ACC112 (cell line): ENCODE data around the gene TBX10.
"Not testable (repeated sequence)": the region's sequence is repeated elsewhere in the genome, so short reads cannot be mapped to it uniquely, and the experiment has no call there.

ENCODE experiments used
- H2AFZ ChIP-seq: fragments of 200-600 bp; sonication (generic); one replicate; pipeline ENCODE4 v1.6.0; 2017; ENCODE audit warnings: antibody characterized with exemption, low read length; ENCODE audit not compliant: unreplicated experiment
- H3K27ac ChIP-seq: fragments of 200-600 bp; sonication (generic); 2 replicates; pipeline ENCODE4 v1.5.1; 2014; ENCODE audit warnings: low read depth, mild to moderate bottlenecking, antibody characterized with exemption, low read length, moderate library complexity
- H3K27me3 ChIP-seq: fragments of 200-600 bp; sonication (generic); 2 replicates; pipeline ENCODE4 v1.6.1; 2014; ENCODE audit warnings: mild to moderate bottlenecking, antibody characterized with exemption, low read length, moderate library complexity, mixed read lengths; ENCODE audit not compliant: insufficient read depth
- H3K36me3 ChIP-seq: fragments of 200-600 bp; sonication (generic); 2 replicates; pipeline ENCODE4 v1.6.1; 2016; ENCODE audit warnings: mild to moderate bottlenecking, antibody characterized with exemption, low read length, moderate library complexity, mixed read lengths; ENCODE audit not compliant: insufficient read depth
- H3K4me1 ChIP-seq: fragments of 200-600 bp; sonication (generic); one replicate; pipeline ENCODE4 v1.6.1; 2016; ENCODE audit warnings: low read length, mixed read lengths; ENCODE audit not compliant: insufficient read depth, unreplicated experiment, control insufficient read depth
- H3K4me3 ChIP-seq: fragments of 200-600 bp; sonication (generic); 2 replicates; pipeline ENCODE4 v1.5.1; 2014; ENCODE audit warnings: mild to moderate bottlenecking, low read depth, low read length
- H3K79me2 ChIP-seq: fragments of 200-600 bp; sonication (generic); one replicate; pipeline ENCODE4 v1.6.0; 2016; ENCODE audit warnings: low read length; ENCODE audit not compliant: control insufficient read depth, unreplicated experiment, insufficient read depth

Gene TBX10

DNA sequence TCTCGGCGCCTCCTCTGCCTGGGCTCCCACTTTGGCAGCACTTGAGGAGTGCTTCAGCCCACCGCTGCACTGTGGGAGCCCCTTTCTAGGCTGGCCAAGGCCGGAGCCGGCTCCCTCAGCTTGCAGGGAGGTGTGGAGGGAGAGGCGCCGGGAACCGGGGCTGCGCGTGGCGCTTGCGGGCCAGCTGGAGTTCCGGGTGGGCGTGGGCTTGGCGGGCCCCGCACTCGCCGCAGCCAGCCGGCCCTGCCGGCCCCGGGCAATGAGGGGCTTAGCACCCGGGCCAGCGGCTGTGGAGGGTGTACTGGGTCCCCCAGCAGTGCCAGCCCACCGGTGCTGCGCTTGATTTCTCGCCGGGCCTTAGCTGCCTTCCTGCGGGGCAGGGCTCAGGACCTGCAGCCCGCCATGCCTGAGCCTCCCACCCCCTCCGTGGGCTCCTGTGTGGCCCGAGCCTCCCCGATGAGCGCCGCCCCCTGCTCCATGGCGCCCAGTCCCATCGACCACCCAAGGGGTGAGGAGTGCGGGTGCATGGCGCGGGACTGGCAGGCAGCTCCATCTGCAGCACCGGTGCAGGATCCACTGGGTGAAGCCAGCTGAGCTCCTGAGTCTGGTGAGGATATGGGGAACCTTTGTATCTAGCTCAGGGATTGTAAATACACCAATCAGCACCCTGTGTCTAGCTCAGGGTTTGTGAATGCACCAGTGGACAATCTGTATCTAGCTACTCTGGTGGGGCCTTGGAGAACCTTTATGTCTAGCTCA lies 20.5 kb downstream of the TBX10 start:
- not testable (repeated sequence) for H3K27ac ChIP-seq, H3K79me2 ChIP-seq, H2AFZ ChIP-seq, H3K4me3 ChIP-seq, H3K36me3 ChIP-seq, H3K4me1 ChIP-seq
- H3K27me3 ChIP-seq = peaks cover 23% of the 10 kb centered on the region; the same call in 1 of the 2 replicates

DNA sequence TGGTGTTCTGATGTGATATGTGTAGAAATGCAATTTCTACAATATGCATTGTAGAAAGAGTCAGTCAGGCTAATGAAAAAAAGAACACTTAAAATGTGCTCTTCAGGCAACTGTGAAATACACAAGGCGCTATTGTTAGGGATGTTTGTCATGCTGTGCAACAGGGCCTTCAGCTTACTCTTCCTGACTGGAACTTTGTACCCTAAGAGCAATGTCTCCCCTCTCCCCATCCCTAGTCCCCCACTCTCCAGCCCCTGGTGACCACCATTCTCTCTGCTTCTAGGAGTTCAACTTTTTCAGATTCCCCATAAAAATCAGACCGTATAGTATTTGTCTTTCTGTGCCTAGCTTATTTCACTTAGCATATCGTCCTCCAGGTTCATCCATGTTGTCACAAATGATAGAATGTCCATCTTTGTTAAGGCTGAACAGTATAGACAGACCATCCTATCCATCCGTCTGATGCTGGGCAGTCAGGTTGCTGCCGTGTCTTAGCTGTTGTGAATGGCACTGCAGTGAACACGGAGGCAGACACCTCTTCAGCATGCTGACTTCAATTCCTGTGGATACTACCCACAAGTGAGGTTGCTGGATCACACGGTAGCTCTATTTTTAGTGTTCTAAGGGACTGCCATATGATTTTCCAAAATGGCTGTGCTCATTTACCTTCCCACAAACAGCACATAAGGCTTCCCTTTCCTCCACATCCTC lies 22.2 kb downstream of the TBX10 start:
- Histone ChIP-seq H3K79me2 (no peaks in the 10 kb centered on the region), H3K36me3 (no peaks in the 10 kb centered on the region), H3K4me1 (no peaks in the 10 kb centered on the region), H3K27me3 (peaks cover 23% of the 10 kb centered on the region; the same call in 1 of the 2 replicates), H3K4me3 (no peak overlapping the region), H2AFZ (no peak overlapping the region), H3K27ac (no peak overlapping the region)

DNA sequence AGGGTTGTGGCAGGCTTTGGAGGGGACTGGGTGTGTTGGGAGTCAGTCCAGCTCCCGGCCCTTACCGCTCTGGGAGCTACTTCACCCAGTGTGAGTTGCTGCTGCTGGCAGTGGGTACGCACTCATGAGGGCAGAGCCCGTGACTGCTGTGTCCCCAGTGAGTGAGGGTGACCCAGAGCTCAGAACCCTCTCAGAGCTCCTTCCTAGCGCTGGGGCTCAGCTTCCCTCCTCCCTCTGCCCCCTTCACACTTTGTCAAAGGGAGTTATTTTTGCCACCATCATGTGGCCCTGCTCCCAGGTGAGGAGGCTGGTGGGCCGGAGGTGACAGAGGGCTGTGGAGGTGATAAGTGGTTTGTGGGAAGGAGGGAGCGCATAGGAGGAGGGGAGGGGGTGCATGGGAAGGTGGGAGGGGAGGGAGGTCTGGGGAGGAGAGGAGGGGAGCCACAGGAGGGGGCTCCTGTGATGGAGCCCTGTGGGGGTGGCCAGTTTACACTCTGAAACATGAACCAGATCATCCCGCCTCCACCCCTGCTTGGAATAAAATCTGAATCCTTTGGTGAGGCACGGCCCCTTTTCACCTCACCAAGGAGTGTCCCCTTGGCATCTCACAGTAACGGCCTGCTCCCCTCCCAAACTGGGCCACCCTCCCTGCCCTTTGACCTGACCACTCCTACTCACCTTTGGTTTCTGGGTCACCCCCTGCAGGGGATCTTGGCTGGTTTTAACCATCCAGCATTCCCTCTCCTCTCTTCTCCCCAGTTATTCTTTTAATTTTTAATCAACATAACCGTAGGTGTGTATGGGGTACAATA lies 22.9 kb downstream of the TBX10 start:
- Histone ChIP-seq H3K4me3 (no peak overlapping the region), H3K27ac (no peak overlapping the region), H3K4me1 (no peaks in the 10 kb centered on the region), H2AFZ (no peak overlapping the region), H3K36me3 (no peaks in the 10 kb centered on the region; the same call in 1 of the 2 replicates), H3K27me3 (peaks cover 23% of the 10 kb centered on the region; the same call in 1 of the 2 replicates), H3K79me2 (no peaks in the 10 kb centered on the region)

DNA sequence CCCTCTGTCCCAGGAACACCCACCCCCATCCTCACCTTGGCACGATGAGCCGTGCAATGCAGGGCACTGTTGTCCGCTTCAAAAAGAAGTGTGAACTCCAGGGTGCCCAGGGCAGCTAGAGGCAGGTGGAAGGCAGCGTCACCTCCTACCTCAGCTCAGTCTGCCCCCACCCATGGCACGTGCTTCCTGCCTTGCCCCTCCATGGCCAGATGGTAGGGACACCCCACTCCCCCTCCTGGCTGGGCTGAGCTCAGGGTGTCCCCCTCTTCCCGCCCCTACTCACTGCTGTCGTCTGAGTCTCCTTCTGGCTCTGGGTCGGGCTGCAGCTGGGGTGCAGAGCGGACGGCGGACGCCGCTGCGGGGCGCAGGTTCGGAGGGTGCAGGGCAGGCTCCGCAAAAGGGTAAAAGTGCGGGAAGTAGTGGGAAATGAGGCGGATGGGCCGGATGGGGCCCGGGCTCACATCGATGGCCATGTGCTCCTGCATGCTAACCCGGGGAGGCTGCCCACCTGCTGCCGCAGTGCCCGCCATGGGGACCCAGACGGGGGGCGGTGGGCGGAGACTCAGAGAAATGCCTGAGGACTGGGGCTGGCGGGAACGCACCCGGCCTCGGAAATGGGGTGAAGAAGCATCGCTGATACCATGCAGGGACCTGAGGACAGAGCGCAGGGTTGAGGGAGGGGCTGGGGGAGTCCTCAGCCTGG lies 23.7 kb downstream of the TBX10 start:
- Histone ChIP-seq H3K4me3 (no peak overlapping the region), H3K36me3 (no peaks in the 10 kb centered on the region; the same call in 1 of the 2 replicates), H3K4me1 (no peaks in the 10 kb centered on the region), H2AFZ (no peak overlapping the region), H3K27me3 (peaks cover 23% of the 10 kb centered on the region; the same call in 1 of the 2 replicates), H3K79me2 (no peaks in the 10 kb centered on the region), H3K27ac (no peak overlapping the region)

DNA sequence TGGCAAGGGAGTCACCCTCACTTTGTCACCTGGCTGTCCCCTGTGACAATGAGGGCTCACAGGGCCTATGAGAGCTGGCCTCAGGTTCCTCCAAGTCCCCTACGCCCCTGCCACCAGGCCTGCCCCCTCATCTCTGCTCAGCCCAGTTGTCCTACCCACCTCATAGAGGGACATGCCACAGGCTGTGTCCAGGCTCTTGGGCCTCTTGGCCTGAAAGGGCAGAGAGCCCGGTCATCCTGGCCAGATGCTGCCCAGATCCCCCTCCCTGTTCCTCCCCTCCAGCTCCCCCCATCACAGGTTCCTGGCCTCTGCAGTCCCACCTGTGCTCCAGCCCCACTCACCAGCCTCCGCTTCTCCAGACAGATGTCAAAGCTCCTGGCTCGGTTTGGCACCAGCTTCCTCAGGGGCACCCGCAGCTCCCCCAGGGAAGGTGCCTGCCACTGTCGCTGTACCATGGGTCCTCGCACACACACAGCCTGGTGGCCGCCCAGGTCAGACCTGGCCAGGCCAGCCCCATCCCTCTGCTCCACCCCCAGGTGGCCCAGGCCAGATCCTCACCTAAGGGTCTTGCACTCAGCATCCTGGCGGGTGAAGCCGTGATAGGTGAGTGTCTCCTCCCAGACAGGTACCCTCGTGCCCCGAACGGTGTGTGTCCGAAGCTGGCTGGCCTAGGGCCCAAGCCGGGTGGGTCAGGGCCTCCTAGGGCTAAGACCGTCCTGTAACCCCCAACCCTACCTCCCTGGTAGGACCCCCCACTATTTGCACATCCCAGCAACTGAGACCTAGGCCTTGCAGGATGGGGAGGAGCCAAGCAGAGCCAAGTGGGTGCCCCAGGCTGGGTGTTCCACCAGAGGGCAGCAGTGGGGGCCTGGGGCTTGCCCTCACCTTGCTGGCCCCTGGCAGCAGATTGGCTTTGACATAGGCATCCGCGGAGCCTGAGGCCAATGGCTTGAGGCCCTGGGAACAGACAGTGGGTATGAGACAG lies 24.5 kb downstream of the TBX10 start:
- Histone ChIP-seq H3K27me3 (peaks cover 23% of the 10 kb centered on the region; the same call in 1 of the 2 replicates), H3K79me2 (no peaks in the 10 kb centered on the region), H3K4me3 (no peak overlapping the region), H3K36me3 (no peaks in the 10 kb centered on the region; the same call in 1 of the 2 replicates), H2AFZ (no peak overlapping the region), H3K4me1 (no peaks in the 10 kb centered on the region), H3K27ac (no peak overlapping the region)

DNA sequence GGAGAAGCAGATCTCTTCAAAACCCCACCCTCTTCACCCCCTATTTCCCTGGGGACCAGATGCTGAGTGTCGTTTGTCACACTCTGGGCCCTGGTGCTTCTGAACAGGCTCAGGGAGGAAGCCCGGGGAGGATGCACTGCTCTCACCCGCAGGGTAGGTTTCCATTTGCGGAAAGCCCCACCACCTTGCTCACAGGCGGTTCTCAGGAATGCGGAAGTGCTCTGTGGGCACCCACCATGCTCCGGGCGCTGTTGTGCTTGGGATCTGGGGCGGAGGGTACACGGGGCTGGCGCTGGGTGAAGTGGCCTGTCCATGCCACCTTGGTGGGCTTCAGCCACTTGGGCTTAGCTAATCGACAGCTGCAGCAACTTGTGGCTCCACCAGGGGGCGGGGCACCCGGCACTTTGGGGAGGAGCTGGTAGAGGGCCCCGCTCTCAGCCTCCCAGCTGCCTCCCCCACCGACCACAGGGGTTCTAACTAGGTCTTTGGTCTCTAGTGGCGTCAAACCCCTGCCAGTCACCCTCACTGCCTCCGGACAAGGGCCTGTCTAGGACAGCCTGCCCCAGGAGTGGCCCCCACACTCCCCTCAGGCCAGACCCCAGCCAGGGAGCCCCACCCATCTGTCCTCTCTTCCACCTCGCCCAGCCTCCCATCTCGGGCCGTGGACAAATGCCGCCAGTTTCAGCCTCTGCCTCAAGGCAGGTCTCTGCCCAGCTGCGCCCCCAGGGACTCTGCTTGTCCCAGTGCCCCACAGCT lies 25.4 kb downstream of the TBX10 start:
- Histone ChIP-seq H2AFZ (no peak overlapping the region), H3K27ac (no peak overlapping the region), H3K4me1 (no peaks in the 10 kb centered on the region), H3K36me3 (peaks cover 4% of the 10 kb centered on the region; the same call in 1 of the 2 replicates), H3K4me3 (no peak overlapping the region), H3K27me3 (peaks cover 23% of the 10 kb centered on the region; the same call in 1 of the 2 replicates), H3K79me2 (no peaks in the 10 kb centered on the region)

DNA sequence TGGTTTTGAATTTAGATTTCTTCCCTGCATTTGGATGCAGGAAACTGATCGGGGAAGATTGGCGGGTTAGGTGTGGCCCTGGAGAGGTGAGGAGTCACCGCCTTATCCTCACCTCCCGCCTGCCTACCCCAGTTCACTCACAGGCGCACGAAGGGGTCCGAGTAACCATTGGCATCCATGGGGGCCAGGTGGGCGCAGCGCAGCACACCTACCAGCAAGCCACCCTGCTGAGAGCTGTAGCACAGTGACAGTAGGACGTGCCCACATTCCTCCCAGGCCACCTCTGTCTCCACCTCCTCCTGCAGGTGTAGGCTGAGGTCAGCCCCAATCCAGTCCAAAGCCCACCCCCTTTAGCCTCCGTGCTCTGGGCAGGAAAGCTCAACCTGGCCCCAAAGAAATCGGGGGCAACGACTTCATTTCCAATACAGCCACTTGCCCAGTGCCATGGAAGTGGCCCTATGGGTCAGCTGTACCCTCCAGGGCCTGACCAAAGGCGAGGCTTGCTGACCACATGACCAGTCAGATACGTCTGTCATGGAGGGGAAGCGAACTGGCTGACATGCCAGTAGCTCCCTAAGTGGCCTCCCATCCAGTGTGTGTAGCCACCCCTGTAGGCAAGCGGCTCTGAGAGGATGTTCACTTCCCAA lies 26.1 kb downstream of the TBX10 start:
- Histone ChIP-seq H3K36me3 (peaks cover 8% of the 10 kb centered on the region; the same call in 1 of the 2 replicates), H3K79me2 (no peaks in the 10 kb centered on the region), H3K27me3 (peaks cover 23% of the 10 kb centered on the region; the same call in 1 of the 2 replicates), H2AFZ (no peak overlapping the region), H3K4me1 (no peaks in the 10 kb centered on the region), H3K27ac (no peak overlapping the region), H3K4me3 (no peak overlapping the region)

DNA sequence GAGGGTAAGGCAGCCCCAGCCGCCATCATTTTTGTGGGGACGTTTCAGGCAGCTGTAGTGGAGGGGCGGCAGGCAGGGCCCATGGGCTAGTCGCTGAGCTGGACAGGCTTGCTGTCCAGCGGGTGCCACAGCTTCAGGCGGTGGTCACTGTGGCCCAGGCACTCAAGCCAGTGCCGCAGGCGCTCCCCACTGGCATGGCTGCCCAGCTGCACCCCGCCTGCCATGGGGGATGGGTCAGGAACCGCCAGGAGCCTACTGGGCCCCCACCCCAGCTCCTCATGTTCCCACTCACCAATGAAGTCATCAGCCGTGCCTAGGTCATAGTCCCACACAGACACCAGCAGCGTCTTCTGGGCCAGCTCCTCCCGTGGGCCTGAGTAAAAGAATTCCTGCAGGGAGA lies 26.8 kb downstream of the TBX10 start:
- Histone ChIP-seq H3K36me3 (peaks cover 8% of the 10 kb centered on the region; the same call in 1 of the 2 replicates), H2AFZ (no peak overlapping the region), H3K27me3 (peaks cover 19% of the 10 kb centered on the region; the same call in 1 of the 2 replicates), H3K79me2 (peaks cover 6% of the 10 kb centered on the region), H3K4me3 (no peak overlapping the region), H3K4me1 (peaks cover 5% of the 10 kb centered on the region), H3K27ac (no peak overlapping the region)
